Stomach smooth muscle (tissue), 2 donors: ENCODE results near the gene PLSCR1.

ENCODE experiments used
- H3K27ac ChIP-seq: one replicate; pipeline ENCODE4 v1.7.0; 2013; ENCODE audit warnings: mild to moderate bottlenecking, low read length, inconsistent platforms
- H3K27me3 ChIP-seq, 2 donors: one replicate each; pipeline ENCODE4 v1.7.0; 2013; ENCODE audit warnings: low read length in 2 of 2; ENCODE audit not compliant: insufficient read depth in 2 of 2, control insufficient read depth in 1 of 2
- H3K36me3 ChIP-seq, 2 donors: one replicate each; pipeline ENCODE4 v1.7.0; 2013; ENCODE audit warnings: low read length in 2 of 2; ENCODE audit not compliant: control insufficient read depth in 2 of 2, insufficient read depth in 2 of 2
- H3K4me1 ChIP-seq: one replicate; pipeline ENCODE4 v1.7.0; 2013; ENCODE audit warnings: low read length; ENCODE audit not compliant: control insufficient read depth, insufficient read depth
- H3K4me3 ChIP-seq, 2 donors: one replicate each; pipeline ENCODE4 v1.7.0; 2013; ENCODE audit warnings: low read length in 2 of 2
- H3K9ac ChIP-seq, 2 donors: one replicate each; pipeline ENCODE4 v1.7.0; 2013; ENCODE audit warnings: low read length in 2 of 2, mild to moderate bottlenecking in 1 of 2
- H3K9me3 ChIP-seq, 2 donors: one replicate each; pipeline ENCODE4 v1.7.0; 2013; ENCODE audit warnings: low read length in 2 of 2; ENCODE audit not compliant: control insufficient read depth in 2 of 2
- donor health status: healthy.
- donor health status: Pancreatic carcinoma.

Gene PLSCR1

GRCh38 chr3:146517684-146518435 lies 26.5 kb downstream of the PLSCR1 start:
- Histone ChIP-seq H3K9ac (no peak overlapping the region), H3K4me1 (no peaks in the 10 kb centered on the region), H3K9me3 (no peaks in the 10 kb centered on the region), H3K27ac (no peak overlapping the region), H3K4me3 (no peak overlapping the region), H3K36me3 (peaks cover 8 to 12% of the 10 kb centered on the region in 2 donors), H3K27me3 (no peaks in the 10 kb centered on the region)

GRCh38 chr3:146513386-146514051 lies 30.9 kb downstream of the PLSCR1 start:
- Histone ChIP-seq H3K27ac (no peak overlapping the region), H3K4me1 (no peaks in the 10 kb centered on the region), H3K9me3 (no peaks in the 10 kb centered on the region), H3K36me3 (peaks cover 6 to 16% of the 10 kb centered on the region in 2 donors), H3K4me3 (no peak overlapping the region), H3K27me3 (no peaks in the 10 kb centered on the region), H3K9ac (no peak overlapping the region)

- Histone ChIP-seq H3K4me3 (no peak overlapping the region), H3K27ac (no peak overlapping the region), H3K27me3 (no peaks in the 10 kb centered on the region), H3K36me3 (peaks cover 6 to 16% of the 10 kb centered on the region in 2 donors), H3K9ac (no peak overlapping the region), H3K9me3 (no peaks in the 10 kb centered on the region), H3K4me1 (no peaks in the 10 kb centered on the region)
These were observed 32.8 kb downstream of the PLSCR1 start for GRCh38 chr3:146511402-146512134.

- H3K9ac ChIP-seq: no peak overlapping the region
- no peaks in the 10 kb centered on the region for H3K27me3 ChIP-seq
- no peaks in the 10 kb centered on the region for H3K4me1 ChIP-seq
- no peaks in the 10 kb centered on the region for H3K9me3 ChIP-seq
- no peak overlapping the region for H3K4me3 ChIP-seq
- peaks cover 0 to under 1% of the 10 kb centered on the region in 2 donors for H3K36me3 ChIP-seq
- no peak overlapping the region for H3K27ac ChIP-seq
These were observed 36.9 kb downstream of the PLSCR1 start for GRCh38 chr3:146507331-146508120.

- H3K4me1 ChIP-seq: no peaks in the 10 kb centered on the region
- no peaks in the 10 kb centered on the region for H3K27me3 ChIP-seq
- H3K36me3 ChIP-seq: no peaks in the 10 kb centered on the region
- H3K9ac ChIP-seq: no peak overlapping the region
- H3K9me3 ChIP-seq: no peaks in the 10 kb centered on the region
- no peak overlapping the region for H3K27ac ChIP-seq
- no peak overlapping the region for H3K4me3 ChIP-seq
These were observed 38.9 kb downstream of the PLSCR1 start for GRCh38 chr3:146505516-146505915.

GRCh38 chr3:146504498-146505197 lies 39.8 kb downstream of the PLSCR1 start:
- Histone ChIP-seq H3K36me3 (no peaks in the 10 kb centered on the region), H3K27me3 (no peaks in the 10 kb centered on the region), H3K4me1 (no peaks in the 10 kb centered on the region), H3K27ac (no peak overlapping the region), H3K9ac (no peak overlapping the region), H3K9me3 (no peaks in the 10 kb centered on the region), H3K4me3 (no peak overlapping the region)

- H3K4me3 ChIP-seq: no peak overlapping the region
- no peaks in the 10 kb centered on the region for H3K4me1 ChIP-seq
- no peaks in the 10 kb centered on the region for H3K27me3 ChIP-seq
- no peaks in the 10 kb centered on the region for H3K36me3 ChIP-seq
- no peak overlapping the region for H3K27ac ChIP-seq
- H3K9me3 ChIP-seq: no peaks in the 10 kb centered on the region
- H3K9ac ChIP-seq: no peak overlapping the region
These were observed 40.8 kb downstream of the PLSCR1 start for GRCh38 chr3:146503461-146504202.

- H3K36me3 ChIP-seq: no peaks in the 10 kb centered on the region
These were observed 41.4 kb downstream of the PLSCR1 start for GRCh38 chr3:146502887-146503460.

GRCh38 chr3:146501752-146502151 lies 42.7 kb downstream of the PLSCR1 start:
- Histone ChIP-seq H3K27ac (no peak overlapping the region), H3K4me1 (no peaks in the 10 kb centered on the region)

More at GRCh38 chr3:146502887-146503460, 41.4 kb downstream of the PLSCR1 start:
- Histone ChIP-seq H3K9ac (no peak overlapping the region), H3K9me3 (no peaks in the 10 kb centered on the region), H3K4me1 (no peaks in the 10 kb centered on the region), H3K4me3 (no peak overlapping the region), H3K27me3 (no peaks in the 10 kb centered on the region), H3K27ac (no peak overlapping the region)

More at GRCh38 chr3:146501752-146502151, 42.7 kb downstream of the PLSCR1 start:
- Histone ChIP-seq H3K4me3 (no peak overlapping the region), H3K9ac (no peak overlapping the region), H3K27me3 (no peaks in the 10 kb centered on the region), H3K9me3 (no peaks in the 10 kb centered on the region), H3K36me3 (no peaks in the 10 kb centered on the region)
